ENCODE measurements around the gene POC1A.
A peak's percentile ranks its signal among the peaks of the same experiment; 100 is the strongest.

Gene POC1A

DNA sequence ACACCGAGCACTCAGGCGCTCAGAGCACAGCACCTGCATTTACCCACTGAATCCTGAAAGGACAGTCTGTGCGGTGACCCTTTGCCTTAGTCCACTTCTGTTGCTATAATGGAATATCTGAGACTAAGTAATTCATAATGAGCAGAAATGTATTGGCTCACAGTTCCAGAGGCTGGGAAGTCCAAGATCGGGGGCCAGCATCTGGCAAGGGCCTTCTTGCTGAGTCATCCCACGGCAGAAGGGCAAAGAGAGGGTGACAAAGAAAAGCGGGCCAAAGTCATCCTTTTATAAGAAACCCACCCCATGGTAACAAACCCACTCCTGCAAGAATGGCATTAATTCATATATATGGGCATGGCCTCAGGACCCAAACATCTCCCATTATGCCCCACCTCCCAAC is 27.7 kb downstream of the POC1A start:
- DNase-seq: no peak

DNA sequence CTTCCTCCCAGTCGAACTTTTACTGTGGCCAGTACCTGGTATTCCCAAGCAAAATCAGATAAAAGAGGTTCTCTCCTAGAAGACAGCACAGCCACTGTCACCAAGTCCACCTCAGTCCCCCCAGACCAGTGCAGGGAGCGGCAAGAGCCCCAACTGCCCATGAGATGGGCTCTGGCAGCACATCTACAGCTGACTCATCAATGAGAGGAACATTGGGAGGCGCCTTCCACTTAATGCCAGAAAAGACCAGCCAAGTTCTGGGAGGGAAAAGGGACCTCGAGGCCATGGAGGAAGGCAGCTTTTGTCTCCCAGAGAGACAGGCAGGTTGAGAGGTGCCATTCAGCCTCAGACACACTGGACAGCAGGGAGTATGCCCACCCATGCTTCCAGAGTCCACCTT is 28.2 kb downstream of the POC1A start:
- no peak for DNase-seq

DNA sequence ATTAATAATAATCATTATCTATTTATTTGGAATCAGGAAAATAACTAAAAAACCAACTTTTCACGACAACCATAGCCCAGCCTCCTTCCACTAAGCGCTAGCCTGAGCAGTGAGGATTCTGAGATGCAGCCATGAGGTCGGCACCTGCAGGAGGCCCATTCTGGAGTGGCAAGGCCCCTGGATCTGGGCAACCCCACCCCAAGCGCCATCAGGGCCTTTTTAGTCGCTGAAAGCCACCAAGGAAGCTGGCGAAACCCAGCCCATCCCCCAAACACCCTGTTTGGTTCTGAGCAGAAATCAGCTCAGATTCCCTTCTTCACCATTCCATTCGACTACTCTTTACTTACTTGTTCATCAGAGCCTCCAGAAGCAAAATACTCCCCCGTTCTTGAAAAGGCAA is 29.5 kb downstream of the POC1A start:
- DNase-seq: no peak

DNA sequence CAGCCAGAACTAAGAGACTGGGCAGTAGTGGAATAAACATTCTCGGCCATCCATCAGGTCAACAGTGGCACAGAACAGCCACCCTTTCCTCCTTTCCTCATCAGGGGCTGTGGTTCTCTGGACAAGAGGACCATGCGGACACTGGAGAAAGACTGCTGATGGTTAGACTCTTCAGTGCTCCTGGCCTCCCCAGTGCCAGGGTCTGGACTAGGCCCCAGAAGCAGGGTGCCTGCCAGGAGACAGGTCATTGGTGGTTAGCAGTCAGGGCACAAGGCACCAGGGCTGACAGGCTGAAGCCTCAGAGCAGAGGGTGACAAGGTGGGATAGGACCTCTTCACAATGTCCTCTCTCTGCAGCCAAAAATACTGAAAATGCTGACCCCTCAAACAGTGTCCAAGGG is 30.1 kb downstream of the POC1A start:
- no peak for DNase-seq

DNA sequence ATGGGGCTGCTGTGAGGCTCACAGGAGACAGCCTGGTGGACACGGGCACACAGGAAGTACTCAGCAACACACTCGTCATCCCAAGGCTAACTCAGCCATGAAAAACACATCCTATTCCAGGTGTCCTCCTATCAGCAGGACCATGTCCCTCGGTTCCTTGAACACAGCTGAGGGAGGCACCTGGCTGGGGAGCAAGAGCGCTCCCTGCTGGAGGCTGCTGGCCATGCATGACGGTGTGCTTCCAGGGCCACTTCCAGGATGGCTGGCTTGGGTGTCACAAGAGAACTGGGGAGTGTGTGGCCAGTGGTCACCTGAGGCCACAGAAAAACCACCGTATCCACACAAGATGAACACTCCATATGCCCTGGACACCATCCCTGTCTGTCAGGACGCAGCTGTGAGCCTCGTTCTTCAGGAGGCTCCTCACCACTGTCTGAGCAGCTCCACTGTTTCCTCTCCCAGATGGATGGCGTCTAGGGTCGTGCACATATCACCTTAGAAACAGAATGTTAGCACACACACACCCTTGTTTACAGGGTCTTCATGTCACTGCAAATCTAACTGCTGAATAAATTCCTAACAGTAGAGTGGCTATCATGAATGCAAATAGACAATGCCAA is 31.0 kb downstream of the POC1A start:
- peak; percentile 79 to 84 for DNase-seq

DNA sequence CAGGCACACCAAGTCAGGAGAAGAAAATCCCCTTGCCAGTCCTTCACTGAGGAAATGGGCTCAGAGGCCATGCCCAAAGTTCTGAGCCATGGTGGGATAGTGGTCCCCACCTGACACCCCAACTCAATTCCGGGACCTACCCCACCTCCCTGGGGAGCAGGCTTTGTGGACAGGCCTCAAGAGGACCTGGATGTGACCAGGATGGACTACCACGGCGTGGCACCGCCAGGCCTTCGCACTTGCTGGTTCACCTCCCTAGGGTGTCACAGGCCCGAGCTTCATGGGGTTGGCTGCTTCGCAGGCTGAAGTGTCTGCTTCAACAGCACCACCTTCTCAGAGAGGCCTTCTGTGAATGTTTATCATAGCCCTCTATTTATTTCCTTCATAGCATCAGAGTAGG is 31.7 kb downstream of the POC1A start:
- DNase-seq: no peak

DNA sequence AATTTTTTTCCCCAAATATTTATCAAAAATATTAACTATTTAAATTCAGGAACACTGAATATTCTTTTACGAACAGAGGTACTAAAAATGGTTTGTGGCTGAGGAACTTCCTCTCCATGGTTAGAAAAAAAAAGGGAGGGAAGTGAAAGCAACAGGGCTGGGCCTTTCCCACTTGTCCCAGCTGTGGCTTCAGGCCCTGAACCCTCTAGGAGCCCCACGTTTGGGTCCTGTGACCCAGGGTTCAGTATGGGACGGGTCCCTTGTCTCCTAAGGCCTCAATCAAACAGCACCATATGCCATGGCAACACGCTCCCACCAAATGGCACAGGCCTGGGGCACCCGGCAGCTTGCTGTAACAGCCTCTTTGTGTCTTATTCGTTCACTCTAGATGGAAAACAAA is 32.4 kb downstream of the POC1A start:
- DNase-seq: no peak

DNA sequence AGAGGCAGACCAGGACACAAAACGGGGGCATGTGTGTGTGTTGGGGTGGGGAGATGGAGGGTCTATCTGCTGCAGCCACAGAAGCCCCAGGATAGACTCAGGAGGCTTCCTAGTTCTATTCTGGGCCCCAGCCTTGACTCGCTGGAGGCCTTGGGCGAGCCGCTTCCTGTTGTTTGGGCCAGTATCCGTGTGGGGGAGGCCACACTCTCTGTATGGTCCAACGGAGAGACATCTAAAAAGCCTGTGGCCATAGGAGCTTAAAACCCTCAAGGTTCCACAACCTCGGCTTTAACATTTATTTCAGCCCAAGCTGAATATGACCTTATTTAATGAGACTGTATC is 32.8 kb downstream of the POC1A start:
- no peak for DNase-seq

DNA sequence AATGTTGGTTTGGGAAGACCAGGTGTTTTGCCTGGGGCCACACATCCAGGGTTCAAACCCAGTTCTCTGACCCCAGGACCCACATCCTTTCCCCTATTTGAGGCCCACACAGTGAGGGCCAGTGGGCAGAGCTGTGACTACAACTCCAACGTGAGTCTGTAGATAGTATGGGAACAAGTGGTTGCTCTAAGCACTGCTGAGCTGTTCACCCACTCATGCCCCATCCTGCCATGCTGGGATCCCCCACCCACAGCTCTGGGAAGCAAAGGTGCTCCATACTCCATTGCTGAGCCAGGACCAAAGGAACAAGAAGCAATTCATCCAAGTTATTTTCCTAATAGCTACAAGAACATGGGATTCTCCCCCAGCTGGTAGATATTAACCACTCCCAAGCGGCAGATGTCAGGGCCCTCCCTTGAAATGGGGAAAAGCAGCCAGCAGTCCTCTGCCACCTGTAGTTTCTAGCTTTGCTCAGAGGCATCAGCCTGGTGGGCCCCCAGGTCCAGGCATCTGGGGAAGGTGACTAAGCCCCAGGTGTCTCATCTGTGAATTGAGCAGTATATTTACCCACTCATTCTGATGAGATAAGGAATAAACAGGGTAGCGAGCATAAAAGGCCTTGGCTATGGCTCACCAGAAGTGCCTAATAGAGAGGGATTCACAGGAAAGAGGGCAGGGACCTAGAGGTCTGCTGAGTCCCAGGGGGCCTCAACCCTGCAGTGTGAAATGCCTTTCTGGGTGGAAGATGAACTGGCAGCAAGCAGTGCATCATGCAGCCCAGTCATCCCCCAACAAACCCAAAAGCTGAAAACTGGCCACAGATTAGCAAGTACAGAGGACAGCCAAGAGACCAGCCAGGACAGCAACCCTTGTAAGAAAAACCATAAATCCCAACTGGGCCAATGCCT is 33.4 kb downstream of the POC1A start:
- no peak for DNase-seq

DNA sequence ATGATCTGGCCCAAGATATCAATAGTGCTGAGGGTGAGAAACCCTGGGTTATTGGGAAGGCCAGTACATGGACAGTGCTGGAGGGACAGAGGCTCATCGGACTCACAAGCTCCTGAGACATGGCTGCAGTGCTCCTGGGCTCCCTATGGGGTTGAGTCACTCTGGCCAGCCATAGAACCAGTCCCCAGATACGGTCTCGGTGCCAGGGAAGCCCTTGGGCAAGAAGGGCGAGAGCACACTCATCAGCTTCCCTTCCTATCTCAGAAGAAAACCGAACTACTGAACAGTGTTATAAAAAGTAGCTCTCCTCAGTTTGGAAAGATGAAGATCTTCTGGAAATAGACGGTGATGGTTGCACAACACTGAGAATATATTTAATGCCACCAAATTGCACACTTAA is 34.4 kb downstream of the POC1A start:
- no peak for DNase-seq

DNA sequence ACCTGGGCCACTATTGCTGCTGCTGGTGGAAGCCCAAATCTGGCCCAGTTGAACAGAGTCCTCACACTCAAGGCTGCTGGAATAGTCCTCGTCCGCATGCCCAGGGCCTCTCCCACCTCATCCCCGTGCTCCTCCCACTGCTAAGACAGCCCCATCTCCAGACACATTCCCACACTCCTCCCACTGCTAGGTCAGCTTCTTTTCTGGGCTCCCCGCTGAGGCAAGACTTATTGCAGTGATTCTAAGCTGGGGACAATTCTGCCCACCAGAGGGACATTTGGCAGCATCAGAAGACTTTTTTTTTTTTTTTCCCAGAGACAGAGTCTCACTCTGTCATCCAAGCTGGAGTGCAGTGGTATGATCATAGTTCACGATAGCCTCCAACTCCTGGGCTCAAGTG is 35.1 kb downstream of the POC1A start:
- no peak for DNase-seq

DNA sequence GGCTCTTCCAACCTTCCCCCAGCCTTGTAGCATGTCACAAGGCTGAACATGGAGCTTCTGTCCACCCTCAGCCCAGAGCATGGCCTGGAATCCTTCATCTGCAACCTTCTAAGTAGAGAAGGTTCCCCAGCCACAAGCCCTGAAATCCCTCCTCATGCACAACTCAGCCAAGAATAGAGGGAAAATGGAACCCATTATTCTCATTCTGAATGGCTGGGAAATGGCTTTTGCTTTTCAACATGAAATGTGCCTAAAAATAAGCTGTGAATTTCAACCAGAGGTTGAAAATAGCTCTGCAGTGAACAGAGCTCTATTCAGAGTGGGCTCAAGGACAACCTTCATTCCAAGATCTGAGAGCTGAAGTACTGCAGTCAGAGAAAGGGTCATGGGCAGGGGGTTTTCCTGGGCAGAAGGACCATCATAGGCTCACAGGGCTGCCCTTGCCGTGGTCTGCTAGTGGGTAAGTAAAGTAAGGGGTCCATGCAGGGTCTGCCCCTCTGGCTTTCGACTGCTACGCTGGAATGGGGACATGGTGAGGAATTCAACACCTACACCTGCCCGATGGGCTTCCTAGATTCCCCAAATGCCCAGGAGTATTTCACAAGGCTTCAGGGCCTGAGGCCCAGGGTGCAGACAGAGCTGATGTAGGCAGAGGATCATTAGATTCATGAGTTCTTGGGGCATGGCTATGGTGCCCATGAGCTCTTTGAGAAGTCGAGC is 35.9 kb downstream of the POC1A start:
- DNase-seq: no peak

DNA sequence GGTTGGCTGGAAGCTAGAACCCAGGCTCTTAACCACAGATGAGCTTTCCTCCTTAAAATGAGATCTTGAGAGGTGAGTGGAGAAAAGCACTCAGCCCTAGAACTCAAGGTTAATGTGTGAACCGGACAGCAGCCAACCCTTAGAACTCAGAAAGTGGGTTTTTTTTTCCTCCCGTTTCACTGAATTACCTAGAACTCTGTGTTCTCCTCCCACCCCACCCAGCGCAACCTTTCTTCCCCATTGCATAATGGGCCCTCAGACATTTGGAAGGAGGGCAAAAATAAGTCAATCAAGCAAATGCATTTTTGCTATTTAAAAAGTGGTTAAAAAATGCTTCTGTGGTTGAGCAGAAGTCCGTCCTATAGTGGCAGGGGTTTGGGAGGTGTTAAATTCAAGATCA is 36.7 kb downstream of the POC1A start:
- DNase-seq: no peak

DNA sequence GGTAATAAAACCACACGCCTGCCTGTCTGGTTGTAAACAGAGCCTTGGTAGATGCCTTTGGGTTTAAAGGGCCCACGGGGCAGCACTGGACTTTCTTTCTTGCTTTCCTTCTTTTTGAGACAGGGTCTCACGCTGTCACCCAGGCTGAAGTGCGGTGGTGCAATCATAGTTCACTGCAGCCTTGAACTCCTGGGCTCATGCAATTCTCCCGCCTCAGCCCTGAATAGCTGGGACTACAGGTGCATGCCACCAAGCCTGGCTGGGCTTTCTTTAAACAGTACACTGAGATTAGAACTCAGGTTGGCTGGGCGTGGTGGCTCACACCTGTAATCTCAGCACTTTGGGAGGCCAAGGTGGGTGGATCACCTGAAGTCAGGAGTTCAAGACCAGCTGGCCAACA is 42.2 kb downstream of the POC1A start:
- DNase-seq: no peak

DNA sequence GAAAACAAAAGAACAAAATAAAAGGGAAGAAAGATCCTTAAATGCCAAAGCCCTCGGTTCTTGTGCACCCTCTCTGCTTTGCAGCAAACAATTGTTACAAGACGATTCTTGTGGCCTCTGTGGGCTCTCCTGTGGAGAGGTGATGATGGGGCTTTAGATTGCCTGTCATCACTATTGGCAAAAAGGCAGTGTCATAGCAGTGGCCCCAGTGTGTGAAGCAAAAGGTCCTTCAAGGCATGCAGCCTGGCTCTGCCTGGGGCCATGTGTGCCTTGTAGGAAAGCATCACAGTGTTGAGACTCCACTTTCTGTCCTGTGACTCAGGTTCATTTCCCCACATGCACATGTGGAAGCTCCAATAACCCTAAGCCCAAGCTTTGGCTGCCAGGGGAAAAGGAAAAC is 43.7 kb downstream of the POC1A start:
- DNase-seq: no peak

DNA sequence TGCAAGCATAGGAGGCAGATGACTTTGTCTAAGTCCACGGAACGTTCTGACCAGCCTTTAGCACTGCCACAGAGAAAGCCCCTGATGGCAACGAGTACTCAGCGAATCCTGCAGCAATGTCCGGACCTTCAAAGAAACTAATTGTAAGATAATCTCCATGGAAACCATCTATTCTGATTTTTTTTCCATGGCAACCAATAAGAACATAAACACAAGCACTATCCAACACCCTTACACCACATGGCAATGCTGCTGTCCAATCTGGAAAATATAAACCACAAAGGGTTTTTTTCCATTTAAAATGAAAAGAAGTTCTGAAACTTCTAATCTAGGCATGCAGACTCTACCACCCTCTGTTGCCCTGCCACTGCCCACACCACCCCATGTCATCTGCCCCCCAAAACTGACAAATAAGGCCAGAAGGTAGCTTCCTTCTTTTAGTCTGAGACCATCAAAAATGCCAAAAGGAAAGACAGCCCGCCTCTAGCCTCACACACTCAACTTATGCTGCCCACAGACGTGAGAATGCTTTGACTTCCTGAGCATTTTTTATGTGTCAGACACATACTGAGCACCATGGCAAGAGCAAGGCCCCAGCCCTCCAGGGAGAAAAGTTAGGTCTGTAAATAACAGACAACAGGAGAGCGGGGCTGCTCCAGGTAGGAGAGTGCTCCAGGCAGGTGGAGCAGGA is 44.5 kb downstream of the POC1A start:
- DNase-seq: no peak

DNA sequence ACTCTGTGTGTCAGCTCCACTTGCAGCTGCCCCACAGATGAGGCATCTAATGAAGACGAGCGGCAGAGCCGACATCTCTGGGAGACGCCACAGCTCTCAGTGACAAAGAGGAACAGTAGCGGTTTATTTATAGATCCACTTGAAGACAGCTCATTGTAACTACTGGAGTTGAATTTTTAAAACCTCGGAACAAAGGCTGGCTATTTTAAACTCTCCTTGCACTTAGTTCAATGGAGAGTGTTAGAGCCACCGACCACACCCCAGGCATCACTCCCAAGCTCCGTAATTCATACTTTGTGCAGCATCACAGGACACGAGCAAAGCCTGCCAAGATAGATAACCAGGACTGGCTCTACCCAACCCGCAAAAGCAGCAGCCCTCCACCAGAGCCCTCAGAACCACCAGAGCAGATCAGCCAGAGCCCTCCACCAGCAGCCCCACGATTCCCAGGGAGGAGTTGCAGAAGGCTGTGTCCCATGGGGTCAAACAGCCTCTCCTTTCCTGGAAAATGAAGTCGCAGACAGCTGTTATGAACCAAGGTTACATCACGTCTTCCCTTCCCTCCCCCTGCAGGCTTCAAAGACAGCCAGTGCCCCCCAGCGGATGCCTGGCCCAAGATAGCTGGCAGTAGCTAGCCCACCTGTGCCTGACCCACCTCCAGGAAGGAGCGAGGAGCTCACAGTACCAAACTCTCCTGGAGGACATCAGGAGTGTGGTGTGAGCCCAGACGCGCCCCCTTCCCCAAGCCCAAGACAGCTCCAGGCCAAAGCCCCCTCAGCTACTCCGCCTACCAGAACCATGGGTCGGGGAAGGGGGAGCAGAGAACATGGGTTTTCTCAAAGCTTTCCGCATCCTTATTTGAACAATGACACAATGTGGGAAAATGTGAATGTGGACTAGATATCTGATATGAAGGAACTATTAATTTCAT is 45.7 kb downstream of the POC1A start:
- no peak for DNase-seq

DNA sequence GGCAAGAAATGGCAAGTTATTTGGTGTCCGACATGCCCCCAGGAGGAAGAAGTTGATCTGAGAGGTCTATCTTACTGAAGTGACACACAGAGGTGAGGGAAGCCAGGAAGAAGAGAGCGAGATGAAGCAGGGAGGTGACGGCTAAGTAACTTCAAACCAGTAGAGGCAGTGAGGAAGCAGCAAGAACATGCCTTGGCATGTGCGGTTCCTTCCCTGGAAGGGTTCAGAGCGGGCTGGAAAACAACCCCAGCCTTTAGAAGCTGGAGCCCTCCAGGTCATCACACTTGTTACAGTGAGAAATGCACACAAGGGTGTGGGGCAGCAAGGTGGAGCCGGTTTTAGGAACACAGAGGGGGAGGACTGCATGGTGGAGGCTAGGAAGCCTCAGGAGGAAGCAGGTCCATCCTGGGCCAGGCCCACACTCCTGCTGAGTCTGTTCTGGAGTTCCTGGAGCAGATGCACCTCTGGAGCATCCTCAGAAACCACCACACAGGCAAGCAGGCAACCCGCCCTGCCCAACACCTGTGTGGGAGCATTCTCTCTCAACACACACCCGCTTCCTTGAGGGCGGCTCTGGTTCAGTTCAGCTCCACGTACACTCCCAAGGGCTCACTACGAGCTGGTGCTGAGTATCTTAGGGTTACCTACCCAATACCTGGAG is 47.1 kb downstream of the POC1A start:
- DNase-seq: no peak

DNA sequence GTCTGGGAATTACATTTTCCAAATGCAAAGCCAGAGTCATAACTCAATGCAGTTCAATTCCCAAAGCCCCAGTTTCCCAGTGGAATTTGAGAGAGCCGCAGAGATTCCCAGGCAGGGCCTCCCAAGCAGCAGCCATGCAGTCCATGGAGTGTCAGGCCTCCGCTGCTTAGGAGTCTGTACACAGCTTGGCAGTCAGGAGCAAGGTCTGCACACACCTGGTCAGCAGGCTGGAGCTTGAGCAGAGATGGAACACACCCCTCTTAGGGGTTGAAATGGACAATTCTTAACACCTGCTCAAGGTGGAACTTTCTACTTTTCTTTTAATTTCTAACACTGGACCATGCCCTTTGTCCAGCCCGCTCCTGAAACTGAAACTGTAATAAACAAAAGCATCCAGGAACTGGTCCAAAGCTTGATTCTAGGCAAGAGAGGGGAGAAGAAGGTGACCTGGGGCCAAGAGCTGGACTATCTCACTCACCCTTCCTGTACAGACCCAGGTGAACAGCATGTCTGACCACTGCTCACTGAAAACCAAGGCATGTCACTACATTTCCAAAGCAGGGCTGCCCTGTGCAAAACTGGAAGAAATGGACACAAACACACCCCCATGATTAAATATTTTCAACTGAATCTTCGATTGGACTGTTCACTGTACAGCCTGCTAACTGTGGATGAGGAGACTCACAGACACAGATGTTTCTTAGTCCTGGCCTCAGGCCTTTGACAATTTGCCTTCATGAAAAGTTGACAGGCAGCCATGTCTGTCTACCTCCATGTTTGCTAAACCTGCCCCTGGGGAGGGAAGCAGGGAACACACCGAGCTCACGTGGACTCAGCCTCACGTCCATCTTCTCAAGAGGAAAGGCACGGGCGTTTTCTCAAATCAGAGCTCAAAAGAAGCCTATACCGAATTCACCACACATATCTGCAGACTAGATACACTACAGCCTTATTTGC is 49.3 kb downstream of the POC1A start:
- DNase-seq: no peak

DNA sequence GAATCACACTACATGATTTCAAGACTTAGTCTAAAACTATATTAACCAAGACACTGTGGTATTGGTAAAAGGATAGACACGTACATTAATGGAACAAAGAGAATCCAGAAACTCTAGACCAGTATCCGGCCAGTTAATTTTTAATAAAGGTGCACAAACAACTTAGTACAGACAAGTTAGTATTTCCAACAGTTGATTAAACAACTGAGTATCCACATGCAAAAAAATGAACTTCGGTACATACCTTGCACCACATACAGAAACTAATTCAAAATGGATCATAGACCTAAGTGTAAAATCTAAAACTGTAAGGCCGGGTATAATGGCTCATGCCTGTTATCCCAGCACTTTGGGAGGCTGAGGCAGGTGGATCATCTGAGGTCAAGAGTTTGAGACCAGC is 51.3 kb downstream of the POC1A start:
- no peak for DNase-seq

DNA sequence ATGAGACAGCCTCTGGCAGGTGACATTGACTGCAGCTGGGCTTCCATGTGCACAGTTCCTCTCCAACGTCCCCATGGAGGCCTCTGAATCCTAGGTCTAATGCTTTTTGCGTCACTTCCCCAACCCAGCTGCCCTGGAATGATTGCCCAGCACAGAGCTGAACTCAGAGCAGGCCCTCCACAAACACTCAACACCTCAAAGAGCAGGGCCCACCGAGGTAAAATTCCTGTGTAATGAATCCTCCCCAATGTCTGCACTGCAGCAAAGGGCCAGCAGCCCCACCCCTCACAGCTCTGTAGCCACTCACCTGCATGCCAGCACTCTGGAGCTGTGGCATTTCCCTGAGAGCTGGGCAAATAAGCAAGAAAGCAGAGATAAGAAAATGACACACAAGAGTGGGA is 55.2 kb downstream of the POC1A start:
- no peak for DNase-seq
